GM18867 (cell line): ENCODE measurements around the gene FADD.

ENCODE experiments used
- ATAC-seq: cut with Tn5 transposase; IDR thresholded peaks from one replicate; pipeline ENCODE4 v1.9.1; 2021; ENCODE audit warnings: mild to moderate bottlenecking, moderate library complexity; ENCODE audit not compliant: unreplicated experiment

The FADD gene, protein sequence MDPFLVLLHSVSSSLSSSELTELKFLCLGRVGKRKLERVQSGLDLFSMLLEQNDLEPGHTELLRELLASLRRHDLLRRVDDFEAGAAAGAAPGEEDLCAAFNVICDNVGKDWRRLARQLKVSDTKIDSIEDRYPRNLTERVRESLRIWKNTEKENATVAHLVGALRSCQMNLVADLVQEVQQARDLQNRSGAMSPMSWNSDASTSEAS

DNA sequence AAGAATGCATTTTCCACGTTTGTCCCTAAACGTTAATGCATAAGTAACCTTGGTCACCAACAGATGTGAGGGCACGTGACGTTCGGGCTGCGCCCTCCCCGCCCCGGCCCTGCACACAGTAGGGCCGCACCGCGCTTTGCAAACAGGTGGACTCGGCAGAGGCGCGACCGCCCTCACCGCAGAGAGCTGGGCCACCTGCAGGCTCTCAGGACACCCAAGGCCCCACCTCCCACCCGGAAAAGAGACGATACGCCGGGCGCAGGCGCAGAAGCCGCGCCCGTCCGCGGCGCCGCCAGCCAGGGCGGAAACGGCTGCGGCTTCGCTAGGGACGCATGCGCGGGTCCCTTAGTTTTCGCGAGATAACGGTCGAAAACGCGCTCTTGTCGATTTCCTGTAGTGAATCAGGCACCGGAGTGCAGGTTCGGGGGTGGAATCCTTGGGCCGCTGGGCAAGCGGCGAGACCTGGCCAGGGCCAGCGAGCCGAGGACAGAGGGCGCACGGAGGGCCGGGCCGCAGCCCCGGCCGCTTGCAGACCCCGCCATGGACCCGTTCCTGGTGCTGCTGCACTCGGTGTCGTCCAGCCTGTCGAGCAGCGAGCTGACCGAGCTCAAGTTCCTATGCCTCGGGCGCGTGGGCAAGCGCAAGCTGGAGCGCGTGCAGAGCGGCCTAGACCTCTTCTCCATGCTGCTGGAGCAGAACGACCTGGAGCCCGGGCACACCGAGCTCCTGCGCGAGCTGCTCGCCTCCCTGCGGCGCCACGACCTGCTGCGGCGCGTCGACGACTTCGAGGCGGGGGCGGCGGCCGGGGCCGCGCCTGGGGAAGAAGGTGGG lies at the start of gene FADD:
Gene FADD (plus strand): TSS at position 377 of the 831 bp plus-strand sequence. CDS start 164 bp downstream, at position 541.
- peak; percentile 69 for ATAC-seq

DNA sequence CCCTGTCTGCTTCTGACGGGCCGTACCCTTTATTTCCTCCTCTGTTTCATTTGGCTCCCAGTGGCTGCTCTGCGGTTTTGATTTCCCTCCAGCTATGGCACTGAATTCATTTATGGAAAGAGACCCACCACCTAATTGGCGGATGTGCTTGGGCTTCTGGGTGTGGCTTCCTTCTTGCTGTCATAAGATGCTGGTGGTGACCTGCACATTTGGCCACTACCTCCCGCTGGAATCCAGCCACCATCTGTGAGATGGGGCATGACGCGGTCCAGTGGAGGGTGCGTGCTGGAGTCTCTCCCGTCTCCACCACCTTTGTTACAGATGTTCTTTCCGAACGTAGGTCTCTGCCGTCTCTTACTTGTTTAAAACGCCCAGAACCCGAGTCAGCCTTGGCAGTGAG lies 47.7 kb upstream of the FADD start:
- ATAC-seq = no peak

DNA sequence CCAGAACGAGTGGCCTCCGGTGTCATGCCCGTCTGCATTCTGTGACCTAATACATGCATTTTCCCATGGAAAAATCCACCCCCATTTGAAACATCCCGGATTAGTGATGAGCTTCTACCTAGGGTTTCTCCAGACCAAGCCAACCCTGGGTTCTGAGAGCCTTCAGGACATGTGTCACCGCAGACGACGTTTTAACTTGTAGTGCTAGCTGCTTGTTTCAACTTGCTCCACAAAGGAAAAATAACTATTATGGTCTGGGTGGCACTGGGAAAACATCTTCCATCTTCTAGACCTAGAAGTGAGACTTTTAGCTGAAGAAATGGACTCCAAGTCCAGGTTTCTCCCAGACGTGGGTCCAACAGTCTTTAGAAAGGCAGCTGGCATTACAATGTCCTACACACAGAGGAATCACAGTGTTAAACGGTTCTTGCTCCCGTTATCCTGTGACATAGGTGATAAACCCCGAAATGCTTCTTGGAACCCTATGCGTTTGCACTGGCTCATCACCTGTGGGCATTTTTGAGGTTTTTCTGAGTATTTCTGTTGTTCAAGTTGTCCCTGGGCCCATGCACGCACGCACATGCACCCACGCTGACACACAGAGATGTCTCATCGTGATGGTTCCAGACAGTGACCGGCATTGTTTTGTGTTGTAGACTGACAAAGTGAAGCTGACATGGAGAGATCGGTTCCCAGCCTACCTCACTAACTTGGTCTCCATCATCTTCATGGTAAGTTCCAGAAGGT lies 46.6 kb upstream of the FADD start:
- no peak for ATAC-seq

DNA sequence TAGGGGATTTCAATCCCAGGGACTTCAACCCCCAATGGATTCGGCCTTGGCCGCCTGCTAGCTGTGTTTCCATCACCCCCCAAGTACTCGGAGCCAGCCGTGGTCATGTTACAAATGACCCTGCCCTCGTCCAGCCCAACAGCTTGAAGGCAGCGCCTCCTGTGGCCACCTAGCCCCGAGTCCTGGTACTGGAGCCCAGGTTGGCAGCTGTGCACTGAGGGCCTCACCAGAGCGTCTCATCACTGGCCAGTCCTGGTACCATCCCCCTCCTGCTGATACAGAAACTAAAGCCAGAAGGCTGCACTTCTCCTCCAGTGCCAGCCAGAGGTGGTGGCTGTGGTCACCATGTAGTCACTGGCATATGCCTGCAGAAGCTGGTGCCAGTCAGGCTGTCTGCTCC lies 44.9 kb upstream of the FADD start:
- no peak for ATAC-seq

DNA sequence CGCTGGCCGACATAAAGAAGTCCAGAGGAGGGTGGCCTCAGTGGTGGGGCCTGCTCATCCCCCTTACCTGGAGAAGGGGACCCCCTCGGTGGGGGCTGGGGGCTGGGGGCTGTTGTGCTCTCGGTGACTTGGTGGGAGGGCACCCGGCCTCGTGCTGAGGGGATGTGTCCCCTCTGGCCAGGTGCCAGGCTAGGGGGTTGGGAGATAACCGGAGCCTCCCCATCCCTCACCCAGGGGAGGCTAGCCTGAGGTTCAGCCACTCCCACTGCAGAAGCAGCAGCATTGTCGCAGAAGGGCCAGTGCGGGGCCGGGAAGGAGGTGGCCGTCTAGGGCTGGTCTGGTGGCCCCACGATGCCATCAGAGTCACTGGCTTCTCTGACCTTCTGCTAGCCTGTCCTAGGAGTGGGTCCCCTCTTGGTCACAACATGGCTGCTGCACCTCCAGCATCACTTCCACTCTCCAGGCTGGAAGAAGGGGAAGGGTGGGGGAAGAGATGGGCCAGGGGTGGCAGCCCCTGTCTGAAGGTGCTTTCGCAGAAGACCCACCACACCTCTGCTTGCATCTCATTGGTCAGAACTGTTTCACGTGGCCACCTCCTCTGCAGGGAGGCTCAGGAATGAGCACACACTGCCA lies 44.2 kb upstream of the FADD start:
- ATAC-seq = no peak

DNA sequence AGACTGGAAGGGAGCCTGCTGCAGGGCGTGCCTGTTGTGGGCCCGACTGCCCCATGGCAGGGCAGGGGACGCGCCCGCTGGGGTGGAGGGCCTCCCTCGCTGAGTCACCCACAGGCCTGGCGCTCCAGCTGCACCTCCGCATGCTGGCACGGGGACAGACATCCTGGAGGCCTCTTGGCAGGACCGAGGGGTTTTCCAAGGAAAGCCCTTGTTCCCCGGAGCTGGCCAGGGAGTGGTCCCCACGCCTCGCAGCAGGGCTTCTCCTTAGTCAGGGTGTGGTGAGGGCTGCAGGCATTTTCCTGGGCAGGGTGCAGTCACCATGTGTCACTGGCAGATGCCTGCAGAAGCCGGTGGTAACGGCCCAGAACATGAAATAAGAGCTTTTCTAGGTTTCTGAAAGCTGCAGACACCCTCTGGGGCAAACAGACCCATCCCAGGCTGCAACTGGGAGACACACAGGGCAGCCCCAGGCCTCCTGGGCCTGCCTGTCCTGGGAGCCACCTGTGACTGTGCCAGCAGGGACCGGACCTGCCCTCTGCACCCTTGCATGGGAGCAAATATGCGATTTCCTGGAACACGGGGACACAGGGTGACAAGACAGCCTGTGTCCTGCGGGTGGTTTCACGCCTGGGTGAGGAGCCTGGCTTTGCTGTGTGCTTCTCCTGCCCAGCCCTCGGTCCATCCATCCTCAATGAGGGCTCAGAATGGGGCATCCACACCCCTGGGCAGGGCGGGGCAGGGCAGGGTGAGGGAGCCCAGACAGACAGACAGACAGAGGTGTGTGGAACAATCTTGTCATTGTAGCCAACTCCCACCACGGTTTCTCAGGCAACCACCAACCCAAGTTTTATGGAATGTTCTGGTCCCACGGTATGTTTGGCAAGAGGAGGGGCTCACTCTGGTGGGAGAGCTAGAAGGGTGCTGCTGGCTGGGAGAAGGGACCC lies 43.2 kb upstream of the FADD start:
- no peak for ATAC-seq

DNA sequence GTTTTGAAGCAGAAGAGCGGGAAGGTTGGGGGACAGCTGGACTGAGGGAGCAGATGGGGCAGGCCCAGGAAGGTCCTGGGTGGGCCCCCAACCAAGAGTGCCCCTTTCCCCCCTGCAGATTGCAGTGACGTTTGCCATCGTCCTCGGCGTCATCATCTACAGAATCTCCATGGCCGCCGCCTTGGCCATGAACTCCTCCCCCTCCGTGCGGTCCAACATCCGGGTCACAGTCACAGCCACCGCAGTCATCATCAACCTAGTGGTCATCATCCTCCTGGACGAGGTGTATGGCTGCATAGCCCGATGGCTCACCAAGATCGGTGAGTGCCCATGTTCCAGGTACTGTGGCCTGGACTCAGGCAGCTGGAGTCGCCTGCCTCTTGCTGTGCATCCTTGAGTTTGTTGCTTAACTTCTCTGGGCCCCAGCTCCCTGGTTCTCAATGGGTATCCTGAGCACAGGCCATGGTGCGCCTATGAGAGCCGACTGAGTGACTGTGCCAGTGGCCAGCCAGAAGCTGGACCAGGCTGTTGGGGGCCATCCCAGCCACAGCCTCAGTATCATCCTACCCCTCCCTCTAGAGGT lies 42.0 kb upstream of the FADD start:
- no peak for ATAC-seq

DNA sequence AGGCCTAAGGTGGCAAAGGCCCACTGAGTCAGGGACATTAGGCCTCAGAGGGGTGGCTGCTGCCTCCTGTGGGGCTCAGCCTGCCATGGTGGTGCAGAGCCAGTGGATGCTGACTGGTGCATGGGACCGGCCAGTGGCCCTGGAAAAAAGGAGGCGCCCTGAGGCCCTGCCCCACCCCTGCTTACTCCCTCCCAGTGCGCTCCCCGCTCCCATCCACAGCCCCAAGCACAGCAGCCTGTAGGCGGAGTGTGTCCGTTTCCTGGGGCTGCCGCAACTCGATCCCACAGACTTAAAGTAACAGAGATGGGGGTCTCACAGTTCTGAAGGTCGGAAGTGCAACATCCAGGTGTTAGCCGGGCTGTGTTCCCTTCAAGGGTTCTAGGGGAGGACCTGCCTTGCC lies 38.4 kb upstream of the FADD start:
- no peak for ATAC-seq

DNA sequence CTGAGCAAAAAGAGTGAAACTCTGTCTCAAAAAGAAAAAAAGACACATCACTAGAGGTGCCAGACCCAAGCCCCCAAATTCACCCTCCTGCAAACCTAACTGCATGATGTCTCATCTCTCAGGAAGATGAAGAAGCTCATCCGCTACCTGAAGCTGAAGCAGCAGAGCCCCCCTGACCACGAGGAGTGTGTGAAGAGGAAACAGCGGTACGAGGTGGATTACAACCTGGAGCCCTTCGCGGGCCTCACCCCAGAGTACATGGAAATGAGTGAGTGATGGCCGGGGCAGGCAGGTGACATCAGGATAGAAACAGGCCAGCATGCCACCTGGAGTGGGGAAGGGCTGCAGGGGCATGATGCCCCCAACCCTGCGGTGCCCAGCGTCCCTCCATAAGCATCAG lies 36.0 kb upstream of the FADD start:
- ATAC-seq = no peak

DNA sequence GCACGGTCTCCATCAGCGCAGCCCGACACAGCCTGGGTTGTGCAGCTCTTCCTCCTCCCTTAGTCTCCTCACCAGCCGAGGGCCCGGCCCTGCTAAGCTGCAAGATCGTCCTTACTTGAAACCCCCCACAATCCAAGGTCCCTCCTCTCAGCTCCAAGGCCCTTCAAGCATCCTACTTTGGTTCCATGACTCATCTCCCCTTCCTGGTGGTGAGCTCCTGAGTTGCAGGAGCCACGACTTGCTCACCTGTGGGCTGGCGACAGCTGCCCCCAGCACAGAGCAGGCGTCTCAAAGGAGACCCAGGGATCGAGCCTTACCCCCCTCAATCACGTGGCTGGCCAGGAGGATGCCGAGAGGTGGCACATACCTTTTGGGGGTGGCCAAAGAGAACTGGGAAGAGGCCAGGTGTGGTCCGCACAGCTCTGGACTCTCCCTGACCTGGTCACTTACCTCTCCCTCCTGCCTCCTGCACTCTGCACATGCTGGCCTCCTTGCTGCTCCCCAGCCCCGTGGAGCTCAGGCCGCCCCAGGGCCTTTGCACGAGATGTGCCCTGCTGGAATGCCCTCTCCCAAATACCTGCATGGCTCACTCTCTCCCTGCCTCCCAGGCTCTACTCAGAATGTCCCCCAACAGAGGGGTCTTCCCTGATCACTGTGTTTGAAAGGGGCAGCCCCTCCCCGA lies 35.2 kb upstream of the FADD start:
- no peak for ATAC-seq

DNA sequence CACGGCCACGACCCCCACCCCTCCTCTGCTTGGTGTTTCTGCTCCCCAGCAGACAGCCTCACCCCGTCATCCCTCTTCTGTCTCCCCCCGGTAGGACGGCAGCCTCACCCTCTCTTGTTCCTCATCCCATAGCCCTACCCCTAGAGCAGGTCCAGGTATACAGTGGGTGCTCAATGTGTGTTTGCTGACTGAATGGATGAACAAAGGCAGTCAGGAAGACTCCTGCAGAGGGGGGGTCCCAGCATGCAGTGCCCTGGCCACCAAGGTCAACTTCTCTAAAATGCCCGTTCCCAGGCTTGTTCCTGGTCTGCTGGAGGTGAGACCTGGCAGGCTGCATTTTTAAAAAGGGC lies 34.7 kb upstream of the FADD start:
- no peak for ATAC-seq

DNA sequence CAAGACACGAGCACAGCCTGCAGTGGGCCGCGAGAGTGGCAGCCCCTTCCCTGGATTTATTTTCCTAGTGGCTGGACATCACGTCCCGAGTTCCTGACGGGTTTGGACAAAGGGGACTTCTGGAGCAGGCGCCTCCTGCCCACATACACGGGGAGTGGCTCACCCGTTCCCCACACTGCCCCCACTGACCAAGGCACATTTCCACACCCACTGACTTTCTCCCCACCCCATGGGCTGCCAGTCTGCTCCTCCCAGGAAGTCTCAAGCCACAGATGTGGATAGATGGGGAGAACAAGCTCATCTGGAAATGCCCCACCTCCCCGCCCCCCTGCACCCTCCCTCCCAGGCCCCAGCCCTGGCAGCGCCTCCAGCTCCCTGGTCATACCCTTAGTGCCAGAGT lies 34.0 kb upstream of the FADD start:
- ATAC-seq = no peak

DNA sequence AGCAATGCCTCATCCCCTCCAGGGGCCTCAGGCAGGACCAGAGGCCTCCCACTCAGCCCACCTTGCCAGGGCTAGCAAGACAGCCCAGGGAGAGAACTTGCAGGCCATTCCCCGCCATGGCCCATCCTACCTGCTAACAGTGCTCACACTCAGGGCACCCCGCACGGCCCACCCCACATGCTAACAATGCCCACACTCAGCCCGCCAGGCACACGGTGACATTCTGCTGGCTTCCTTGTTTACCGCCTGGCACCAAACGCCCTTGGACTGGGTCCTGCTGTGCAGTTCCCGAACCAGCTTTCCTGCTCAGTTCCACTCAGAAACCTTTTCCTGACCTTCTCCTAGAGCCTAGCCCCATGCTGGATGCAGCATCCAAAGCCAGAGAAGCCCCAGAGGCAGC lies 33.5 kb upstream of the FADD start:
- no peak for ATAC-seq

DNA sequence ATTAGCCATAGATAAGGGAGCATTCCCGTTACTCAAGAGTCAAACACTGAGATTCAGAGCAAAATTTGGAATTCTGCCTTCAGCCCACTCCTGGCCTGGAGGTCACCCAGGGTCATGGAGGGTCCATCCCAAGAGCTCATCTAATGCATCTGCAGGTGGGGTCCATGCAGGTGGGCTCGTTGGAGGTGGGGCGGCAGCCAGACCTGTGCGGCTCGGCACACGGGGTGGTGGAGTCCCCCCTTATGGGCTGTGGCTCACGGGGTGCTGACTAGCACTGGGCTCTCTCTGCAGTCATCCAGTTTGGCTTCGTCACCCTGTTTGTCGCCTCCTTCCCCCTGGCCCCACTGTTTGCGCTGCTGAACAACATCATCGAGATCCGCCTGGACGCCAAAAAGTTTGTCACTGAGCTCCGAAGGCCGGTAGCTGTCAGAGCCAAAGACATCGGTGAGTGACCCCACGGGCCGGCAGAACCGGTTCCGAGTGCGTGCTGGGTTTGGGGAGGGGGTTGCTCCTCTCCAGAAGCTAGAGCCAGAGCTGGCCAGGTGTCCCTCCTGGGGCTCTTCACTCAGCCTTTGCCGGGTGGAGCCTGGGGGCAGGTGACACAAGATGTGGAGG lies 32.4 kb upstream of the FADD start:
- ATAC-seq = no peak

DNA sequence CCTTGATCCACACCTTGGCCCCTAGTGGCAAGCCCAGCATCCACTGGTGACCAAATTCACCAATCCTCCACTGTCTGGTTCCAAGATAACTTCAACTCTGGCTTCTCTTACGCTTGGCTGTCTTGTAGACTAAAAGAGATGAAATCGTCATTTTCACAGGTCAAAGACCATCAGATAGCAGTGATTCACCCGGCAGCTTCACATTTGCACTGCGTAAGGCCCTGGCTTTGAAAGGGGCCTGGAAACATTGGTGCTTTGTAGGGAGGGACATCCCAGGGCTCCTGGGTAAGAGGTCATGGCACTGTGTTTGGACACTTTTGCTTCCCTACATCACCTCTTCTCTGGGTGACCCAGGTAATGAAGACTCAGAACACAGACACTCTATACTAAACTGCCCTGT lies 30.1 kb upstream of the FADD start:
- ATAC-seq = no peak

DNA sequence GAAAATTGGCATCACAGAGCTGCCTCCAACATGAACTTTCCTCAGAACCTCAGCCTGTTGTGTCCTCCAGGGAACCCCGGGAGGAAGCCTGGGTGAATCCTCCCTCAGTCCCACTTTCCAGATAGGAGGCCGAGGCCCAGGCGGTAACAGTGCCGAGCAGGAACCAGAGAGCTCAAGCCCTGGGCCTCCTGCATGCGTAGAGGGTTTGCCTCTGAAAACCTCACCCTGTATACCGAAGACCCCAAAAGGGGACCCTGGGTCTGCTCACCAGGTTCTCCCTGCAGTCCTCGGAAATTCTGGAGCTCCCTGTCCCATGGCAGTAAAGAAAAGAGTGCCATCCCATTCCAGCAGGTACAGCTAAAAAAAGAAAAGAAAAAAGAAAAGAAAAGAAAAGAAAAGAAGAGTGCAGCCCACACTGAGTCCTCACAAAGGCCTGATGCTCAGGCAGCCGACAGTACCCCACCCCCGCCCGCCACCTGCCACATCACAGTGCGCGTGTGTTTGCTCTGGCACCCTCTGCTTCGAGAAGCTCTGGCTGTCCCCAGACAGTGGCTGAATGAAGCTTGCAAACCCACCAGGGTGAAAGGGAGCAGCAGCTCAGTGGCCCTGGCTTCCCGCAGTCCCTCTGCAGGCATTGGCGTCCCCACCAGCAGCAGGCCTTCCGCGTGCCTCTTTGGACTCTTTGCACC lies 28.4 kb upstream of the FADD start:
- no peak for ATAC-seq

DNA sequence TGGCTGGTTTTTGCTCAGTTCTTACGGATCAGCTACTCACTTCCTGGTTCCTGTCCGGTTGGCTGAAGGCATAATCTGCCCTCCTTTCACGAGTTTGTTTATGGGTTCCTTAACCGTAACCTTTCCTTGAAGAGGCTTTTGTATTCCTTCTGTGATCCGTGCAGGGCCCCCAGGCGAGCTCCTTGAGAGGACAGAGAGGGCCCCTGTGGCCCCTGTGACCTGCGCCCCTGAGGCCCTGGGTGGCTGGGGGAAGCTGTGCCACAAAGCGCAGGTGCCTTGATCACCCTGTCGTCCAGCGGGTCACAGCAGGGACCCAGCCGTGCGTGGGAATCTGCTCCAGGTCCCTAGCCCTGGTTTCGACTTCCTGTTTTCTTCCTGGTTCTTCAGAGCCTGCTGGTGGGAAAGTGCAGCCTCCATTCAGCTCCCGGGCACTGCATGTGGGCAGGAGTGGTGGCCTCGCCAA lies 27.8 kb upstream of the FADD start:
- ATAC-seq = no peak

DNA sequence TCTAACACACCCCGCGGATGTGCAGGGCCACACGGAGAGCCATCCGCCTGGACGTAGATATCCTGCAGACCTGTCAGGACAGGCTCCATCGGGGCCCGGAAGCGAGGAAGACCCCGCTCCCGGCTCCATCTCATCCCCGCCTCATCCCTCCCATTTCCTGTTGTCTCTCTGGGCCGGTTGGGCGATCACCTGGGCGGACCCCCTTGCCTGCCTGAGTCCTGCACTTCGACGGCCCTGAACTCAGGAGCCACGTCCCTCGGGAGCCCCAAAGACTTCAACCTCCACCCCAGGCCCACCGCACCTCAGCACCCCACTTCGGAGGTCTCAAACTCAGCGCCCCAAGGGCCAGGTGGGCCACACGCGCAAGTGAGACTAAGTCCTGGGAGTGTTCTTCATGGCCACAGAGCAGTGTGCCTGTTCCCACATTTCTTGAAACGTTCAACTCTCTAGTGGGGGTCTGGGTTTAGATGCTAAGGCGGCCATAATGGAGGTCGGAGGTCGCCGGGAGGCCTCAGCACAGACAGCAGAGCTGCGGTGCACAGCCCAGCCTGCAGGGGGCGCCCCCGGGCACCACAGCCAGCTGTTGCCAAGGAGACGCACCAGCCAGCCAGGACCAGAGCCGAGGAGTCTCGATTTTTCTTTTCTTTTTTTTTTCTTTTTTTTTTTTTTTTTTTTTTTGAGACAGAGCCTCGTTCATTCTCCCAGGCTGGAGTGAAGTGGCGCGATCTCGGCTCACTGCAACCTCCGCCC lies 26.0 kb upstream of the FADD start:
- no peak for ATAC-seq
